Stimulated activated CD8-positive, alpha-beta memory T cell treated with anti-CD3 and anti-CD28 coated beads, Interleukin-12 subunit alpha, Interleukin-12 subunit beta, amount 100 ng/mL, for 1 hour (primary cell): ENCODE measurements around the gene CMIP.

Source experiments
- DNase-seq: peaks from one replicate; pipeline ENCODE4 v3.0.0-alpha.2; 2020; ENCODE audit warnings: low read depth

CMIP gene

GRCh38 chr16:81480606-81481206, 36.1 kb downstream of the CMIP start:
- DNase-seq, result no peak

- no peak for DNase-seq
These were observed 36.7 kb downstream of the CMIP start for GRCh38 chr16:81481207-81481821.

DNA sequence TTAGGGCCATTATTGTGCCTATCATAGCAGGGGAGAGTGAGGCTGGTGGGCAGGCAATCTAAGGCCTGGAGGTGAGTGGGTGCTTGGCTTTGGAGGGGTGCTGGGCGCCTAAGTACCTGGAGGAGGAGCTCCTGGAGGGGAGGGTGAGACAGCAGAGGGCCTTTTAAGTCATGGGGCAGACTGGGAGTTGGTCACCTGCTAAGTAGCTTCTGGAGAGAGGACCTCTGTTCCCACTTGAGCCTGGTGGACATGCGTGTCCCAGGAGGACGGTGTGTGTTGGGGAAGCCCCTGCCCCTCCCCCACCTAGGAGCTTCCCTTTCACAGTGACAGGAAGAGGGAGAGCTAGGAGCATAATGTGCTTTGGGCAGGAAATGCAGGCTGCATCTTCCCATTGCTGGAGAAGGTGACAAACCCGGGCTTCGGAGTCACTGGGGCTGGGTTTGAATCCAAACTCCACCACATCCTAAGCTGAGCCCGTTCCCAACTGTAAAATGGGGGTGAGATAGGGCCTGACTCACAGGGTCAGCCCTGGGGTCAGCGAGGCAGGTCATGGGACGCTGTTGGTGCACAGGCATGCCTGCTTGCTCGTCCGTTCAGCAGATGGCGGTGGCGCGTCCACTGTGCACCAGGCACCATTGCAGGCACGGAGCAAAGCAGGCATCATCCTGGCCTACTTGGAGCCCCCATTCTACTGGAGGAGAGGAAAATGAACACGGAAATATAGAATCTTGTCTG, 37.9 kb downstream of the CMIP start:
- DNase-seq, result no peak

- DNase-seq, result no peak
These were observed 38.7 kb downstream of the CMIP start for GRCh38 chr16:81483064-81483969.

DNA sequence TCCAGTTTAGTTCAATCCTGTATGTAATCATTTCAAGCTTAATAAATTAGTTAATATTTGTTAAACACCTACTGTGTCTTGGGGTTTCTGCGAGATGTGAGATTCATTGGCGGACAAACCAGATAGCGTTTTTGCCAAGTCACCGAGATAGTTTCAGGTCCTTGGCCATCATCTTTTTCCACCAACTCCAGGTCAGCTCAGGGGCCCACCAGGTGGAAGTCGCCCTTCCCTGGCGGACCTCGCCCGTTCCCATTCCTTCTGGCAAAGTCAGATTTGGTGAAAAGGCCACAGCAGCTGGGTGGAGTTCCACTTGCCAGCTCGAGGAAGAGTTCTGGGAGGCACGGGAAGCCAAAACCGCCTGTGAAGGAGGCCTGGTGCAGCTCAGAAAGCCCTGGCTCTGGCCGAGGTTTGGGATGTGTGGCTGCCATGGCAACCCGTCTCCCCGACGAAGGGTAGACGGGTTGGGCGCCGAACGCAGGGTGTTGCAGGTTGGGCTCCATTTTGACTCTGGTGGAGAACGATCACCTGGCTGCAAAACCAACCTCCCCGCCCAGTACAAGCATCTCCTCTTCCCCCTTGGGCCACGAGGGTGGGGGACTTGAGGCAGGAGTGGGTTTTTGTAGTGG, 39.5 kb downstream of the CMIP start:
- no peak for DNase-seq

GRCh38 chr16:81484908-81485624, 40.5 kb downstream of the CMIP start:
- no peak for DNase-seq

GRCh38 chr16:81485824-81486539, 41.4 kb downstream of the CMIP start:
- no peak for DNase-seq

GRCh38 chr16:81486540-81487061, 42.0 kb downstream of the CMIP start:
- DNase-seq, result no peak

GRCh38 chr16:81487301-81487720, 42.7 kb downstream of the CMIP start:
- no peak for DNase-seq

GRCh38 chr16:81488687-81489411, 44.2 kb downstream of the CMIP start:
- no peak for DNase-seq

- DNase-seq, result no peak
These were observed 45.1 kb downstream of the CMIP start for GRCh38 chr16:81489547-81490267.

DNA sequence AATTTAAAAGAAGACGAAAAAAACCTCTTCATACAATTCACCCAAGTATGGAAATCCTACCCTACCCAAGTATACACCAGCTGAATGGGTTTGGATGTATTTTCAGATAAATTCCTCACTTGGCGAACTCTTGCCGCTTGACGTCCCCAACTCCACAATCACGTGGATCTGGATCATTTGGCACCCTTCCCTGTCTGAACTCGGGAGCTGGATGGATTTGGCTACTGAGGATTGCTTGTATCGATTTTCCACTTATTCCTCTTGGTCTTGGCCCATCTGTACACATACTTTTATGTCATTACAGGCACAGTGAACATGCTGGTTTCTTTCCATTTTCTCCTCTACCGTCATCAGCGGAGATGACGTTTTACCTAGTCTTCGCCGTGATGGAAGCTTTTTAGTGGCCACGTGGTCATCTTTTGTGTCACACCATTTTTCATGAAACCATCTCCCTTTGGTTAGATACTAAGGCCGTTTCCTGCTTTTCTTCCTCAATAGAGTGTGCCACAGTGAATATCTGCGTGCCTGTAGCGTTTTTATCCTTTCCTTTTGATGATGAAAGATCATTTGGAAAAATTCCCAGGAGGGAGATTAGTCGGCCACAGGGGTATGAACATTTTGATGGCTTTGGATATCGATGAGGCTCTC, 47.1 kb downstream of the CMIP start:
- DNase-seq, result no peak

DNA sequence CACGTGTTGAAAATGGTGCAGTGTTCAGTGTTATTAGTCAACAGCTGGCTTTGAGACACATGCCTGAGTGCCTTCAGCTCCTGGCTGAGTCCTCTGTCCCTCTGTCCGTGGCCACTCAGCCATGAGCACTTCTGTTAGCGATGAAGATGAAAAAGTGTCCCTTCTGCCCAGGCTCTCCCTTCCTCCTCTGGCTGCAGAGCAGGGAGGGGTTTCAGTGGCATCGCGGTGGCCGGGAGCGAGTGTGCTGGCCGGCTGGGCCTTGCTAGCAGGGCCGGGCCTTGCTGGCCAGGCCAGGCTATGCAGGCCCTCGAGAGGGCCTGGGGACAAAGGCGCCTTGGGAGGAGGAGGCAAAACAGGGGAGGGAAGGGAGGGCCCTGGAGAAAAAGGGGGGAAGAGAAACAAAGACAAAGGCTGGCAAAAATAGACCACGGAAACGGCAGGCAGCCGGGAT, 47.7 kb downstream of the CMIP start:
- DNase-seq, result no peak

DNA sequence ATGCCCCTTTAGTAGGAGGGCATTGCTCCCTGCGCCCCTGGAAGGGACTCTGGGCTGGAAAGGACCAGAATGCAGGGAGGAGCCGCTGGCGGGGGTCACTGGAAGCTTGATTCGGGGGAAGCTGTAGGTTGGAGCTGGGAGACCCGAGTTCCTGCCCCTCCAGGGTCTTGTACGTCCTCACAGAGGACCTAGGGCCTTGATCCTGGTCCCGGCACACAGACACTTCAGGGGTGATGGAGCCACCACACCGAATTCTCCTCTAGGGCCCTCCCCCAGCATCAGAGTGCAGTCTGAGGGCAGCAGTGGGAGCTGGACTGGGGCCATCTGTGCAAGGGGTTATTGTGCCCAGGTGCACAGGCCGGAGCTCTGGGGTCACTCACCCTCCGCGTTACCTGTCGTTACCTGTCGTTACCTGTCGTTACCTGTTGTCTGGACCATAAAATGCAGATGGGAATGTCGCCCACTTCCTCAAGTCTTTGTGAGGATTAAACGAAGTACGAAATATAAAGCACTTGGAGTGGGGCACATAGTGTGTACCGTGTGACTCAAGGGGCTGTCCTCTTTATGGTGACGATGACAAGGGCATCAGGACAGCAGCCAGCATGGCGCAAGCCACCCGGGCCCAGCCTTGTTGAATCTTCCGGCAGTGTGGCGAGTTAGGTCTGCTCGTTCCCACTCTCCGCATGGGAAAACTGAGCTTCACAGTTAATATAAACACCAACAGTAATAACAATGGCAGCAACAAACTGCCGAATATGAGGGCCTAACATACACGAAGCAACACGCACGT, 48.6 kb downstream of the CMIP start:
- no peak for DNase-seq

DNA sequence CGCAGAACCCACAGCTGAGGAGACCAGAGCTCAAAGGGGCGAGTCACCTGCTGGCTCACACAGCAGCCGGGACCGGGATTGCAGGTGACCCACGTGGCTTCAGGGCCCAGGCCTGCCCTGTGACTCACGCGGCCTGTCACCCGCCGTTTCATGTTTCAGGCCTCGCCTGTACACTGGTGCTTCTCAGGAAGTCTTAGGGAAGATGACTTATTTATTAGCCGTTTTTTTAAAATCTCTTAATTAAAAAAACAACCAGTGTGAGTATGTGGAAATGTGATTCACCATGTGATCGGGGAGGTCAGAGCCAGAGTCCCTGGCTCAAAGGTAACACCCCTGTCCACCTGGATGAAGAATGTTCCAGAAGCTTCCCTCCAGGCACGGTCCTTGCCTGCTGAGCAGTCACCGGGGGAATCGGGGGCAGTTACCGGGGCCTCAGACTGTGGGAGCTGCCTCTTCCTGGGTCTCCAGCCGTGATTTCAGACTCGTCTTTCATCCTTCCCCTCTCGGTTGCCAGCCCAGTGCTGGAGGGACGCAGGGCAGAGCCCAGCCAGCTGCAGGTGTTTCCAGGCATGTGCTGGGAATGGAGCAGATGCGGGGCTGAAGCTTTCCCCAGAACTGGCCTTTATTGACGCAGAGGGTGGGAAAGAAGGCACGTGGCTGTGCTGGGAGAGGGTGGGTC, 49.3 kb downstream of the CMIP start:
- no peak for DNase-seq

GRCh38 chr16:81494434-81494806, 49.8 kb downstream of the CMIP start:
- no peak for DNase-seq

DNA sequence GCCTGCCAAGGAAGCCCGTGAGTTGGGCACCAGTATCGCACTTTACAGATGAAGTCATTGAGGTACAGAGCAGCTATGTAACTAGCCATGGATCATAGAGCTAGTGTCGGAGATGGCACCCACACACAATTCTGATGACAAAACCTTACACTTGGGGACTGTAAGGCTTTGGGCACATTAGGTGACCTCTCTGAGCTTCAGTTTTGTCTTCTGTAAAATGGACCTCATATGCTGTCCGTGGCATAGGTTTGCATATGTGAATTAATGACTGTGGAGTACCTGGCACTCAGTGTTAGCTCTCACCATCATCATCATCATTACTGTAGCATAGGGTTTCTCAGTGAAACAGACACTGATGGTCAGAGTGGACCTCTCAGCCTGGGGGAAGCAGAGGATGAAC, 50.3 kb downstream of the CMIP start:
- DNase-seq, result no peak
